ENCODE data around the gene SLC43A2. TPM values are rescaled to one million over a fixed set of nuclear protein-coding genes. Genes with fewer than 3 reads are reported as not detected.

SLC43A2 gene
- total RNA-seq, 2 donors from 2014 or later, result 0.52 to 1.6 TPM

GRCh38 chr17:1648173-1648962 lies 19.7 kb upstream of the SLC43A2 start:
- no peak overlapping the region for H3K27ac Mint-ChIP-seq
- H3K4me1 Mint-ChIP-seq, result peaks cover 8% of the 10 kb centered on the region
- no peak for ATAC-seq (replicated peaks)
- H3K4me3 Mint-ChIP-seq, result peak overlapping the region; percentile 52
- H3K9me3 Mint-ChIP-seq, result no peaks in the 10 kb centered on the region
- peaks cover 33% of the 10 kb centered on the region for H3K36me3 Mint-ChIP-seq (ENCODE audit: low read depth)
- no peaks in the 10 kb centered on the region for H3K27me3 Mint-ChIP-seq

GRCh38 chr17:1647802-1648171 lies 19.2 kb upstream of the SLC43A2 start:
- Mint-ChIP-seq H3K36me3 (ENCODE audit: low read depth) (peaks cover 27% of the 10 kb centered on the region), H3K4me3 (peak overlapping the region; percentile 52), H3K27ac (no peak overlapping the region), H3K27me3 (no peaks in the 10 kb centered on the region), H3K9me3 (no peaks in the 10 kb centered on the region), H3K4me1 (peaks cover 8% of the 10 kb centered on the region)
- ATAC-seq (replicated peaks), result no peak

- Mint-ChIP-seq H3K9me3 (no peaks in the 10 kb centered on the region), H3K27me3 (no peaks in the 10 kb centered on the region), H3K27ac (peak overlapping the region; percentile 30), H3K4me3 (peak overlapping the region; percentile 30), H3K4me1 (peaks cover 8% of the 10 kb centered on the region), H3K36me3 (ENCODE audit: low read depth) (peaks cover 13% of the 10 kb centered on the region)
- no peak for ATAC-seq (replicated peaks)
Measured at GRCh38 chr17:1646199-1646875, 17.7 kb upstream of the SLC43A2 start.

GRCh38 chr17:1645207-1646171 lies 16.9 kb upstream of the SLC43A2 start, which contains the start of gene SCARF1:
Gene SCARF1, minus strand, starts transcription at chr17:1645732. Its CDS starts 35 bp downstream, at chr17:1645697.
- Mint-ChIP-seq H3K4me3 (peak within 1 kb of the TSS; percentile 85), H3K36me3 (ENCODE audit: low read depth) (peaks cover 7% of the 10 kb centered on the region), H3K27ac (peak within 1 kb of the TSS; percentile 93), H3K27me3 (no peaks in the 10 kb centered on the region), H3K4me1 (peaks cover 8% of the 10 kb centered on the region), H3K9me3 (no peaks in the 10 kb centered on the region)
- no peak for ATAC-seq (replicated peaks)

GRCh38 chr17:1644493-1645206 lies 16.0 kb upstream of the SLC43A2 start:
- Mint-ChIP-seq H3K9me3 (no peaks in the 10 kb centered on the region), H3K27me3 (no peaks in the 10 kb centered on the region), H3K36me3 (ENCODE audit: low read depth) (peaks cover under 1% of the 10 kb centered on the region), H3K4me1 (peaks cover 8% of the 10 kb centered on the region), H3K27ac (peak overlapping the region; percentile 93), H3K4me3 (peak overlapping the region; percentile 85)
- ATAC-seq (replicated peaks), result peak; percentile 59

- H3K4me1 Mint-ChIP-seq, result peaks cover 8% of the 10 kb centered on the region
- H3K4me3 Mint-ChIP-seq, result peak overlapping the region; percentile 85
- ATAC-seq (replicated peaks), result peak; percentile 37
- H3K27ac Mint-ChIP-seq, result peak overlapping the region; percentile 93
- no peaks in the 10 kb centered on the region for H3K27me3 Mint-ChIP-seq
- no peaks in the 10 kb centered on the region for H3K9me3 Mint-ChIP-seq
- H3K36me3 Mint-ChIP-seq (ENCODE audit: low read depth), result no peaks in the 10 kb centered on the region
Measured at GRCh38 chr17:1643999-1644492, 15.4 kb upstream of the SLC43A2 start.

GRCh38 chr17:1643293-1643998 lies 14.8 kb upstream of the SLC43A2 start:
- peak; percentile 17 for ATAC-seq (replicated peaks)
- no peaks in the 10 kb centered on the region for H3K9me3 Mint-ChIP-seq
- H3K4me1 Mint-ChIP-seq, result peaks cover 8% of the 10 kb centered on the region
- H3K36me3 Mint-ChIP-seq (ENCODE audit: low read depth), result no peaks in the 10 kb centered on the region
- no peaks in the 10 kb centered on the region for H3K27me3 Mint-ChIP-seq
- H3K27ac Mint-ChIP-seq, result peak overlapping the region; percentile 93
- H3K4me3 Mint-ChIP-seq, result peak overlapping the region; percentile 85

DNA sequence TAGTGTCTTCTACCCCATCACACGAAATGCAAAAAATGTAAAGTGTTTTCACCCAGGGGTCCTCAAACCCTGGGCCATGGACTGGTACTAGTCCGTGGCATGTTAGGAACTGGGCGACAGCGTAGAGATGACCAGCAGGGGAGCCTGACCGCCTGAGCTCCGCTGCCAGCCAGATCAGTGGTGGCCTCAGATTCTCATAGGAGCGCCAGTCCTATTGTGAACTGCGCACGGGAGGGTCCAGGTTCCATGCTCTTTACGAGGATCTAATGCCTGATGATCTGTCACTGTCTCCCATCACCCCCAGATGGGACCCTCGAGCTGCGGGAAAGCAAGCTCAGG lies 12.4 kb upstream of the SLC43A2 start:
- Mint-ChIP-seq H3K27me3 (no peaks in the 10 kb centered on the region), H3K9me3 (no peaks in the 10 kb centered on the region), H3K4me1 (peaks cover 8% of the 10 kb centered on the region), H3K27ac (peak overlapping the region; percentile 10), H3K4me3 (no peak overlapping the region), H3K36me3 (ENCODE audit: low read depth) (no peaks in the 10 kb centered on the region)
- no peak for ATAC-seq (replicated peaks)

GRCh38 chr17:1640329-1641064 lies 11.9 kb upstream of the SLC43A2 start:
- Mint-ChIP-seq H3K27ac (peak overlapping the region; percentile 10), H3K9me3 (no peaks in the 10 kb centered on the region), H3K27me3 (no peaks in the 10 kb centered on the region), H3K4me1 (peaks cover 8% of the 10 kb centered on the region), H3K36me3 (ENCODE audit: low read depth) (no peaks in the 10 kb centered on the region), H3K4me3 (no peak overlapping the region)
- ATAC-seq (replicated peaks), result no peak

GRCh38 chr17:1639549-1640180 lies 11.0 kb upstream of the SLC43A2 start:
- Mint-ChIP-seq H3K27me3 (no peaks in the 10 kb centered on the region), H3K4me1 (peaks cover 8% of the 10 kb centered on the region), H3K9me3 (no peaks in the 10 kb centered on the region), H3K36me3 (ENCODE audit: low read depth) (no peaks in the 10 kb centered on the region), H3K4me3 (no peak overlapping the region), H3K27ac (no peak overlapping the region)
- no peak for ATAC-seq (replicated peaks)

DNA sequence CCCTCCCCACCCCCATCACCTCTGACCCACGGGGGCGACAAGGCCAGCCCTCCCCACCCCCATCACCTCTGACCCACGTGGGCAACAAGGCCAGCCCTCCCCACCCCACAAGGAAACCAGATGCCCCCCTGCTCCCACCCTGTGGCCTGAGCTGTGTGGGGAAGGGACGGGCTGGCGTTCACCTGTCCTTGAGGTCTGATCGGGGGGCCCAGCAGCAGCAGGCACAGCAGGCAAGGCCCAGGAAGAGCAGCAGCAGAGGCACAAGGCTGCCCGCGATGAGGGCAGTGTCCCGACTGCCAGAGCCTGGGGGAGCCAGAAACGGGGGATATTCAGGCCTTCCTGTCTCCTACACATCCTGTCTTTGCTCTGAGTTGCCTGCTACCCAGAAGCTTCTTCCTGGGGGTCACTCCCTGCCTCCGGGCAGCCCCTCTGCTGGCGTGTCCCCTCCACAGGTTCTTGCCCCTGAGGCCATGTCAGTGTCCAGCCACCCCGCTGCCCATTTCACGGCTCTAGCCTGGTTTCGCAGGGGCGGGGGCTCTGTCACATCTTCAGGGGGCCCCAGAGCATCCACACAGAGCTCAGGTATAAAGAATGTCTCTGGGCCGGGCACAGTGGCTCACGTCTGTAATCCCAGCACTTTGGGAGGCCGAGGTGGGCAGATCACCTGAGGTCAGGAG lies 10.1 kb upstream of the SLC43A2 start:
- no peak for ATAC-seq (replicated peaks)
- no peaks in the 10 kb centered on the region for H3K9me3 Mint-ChIP-seq

DNA sequence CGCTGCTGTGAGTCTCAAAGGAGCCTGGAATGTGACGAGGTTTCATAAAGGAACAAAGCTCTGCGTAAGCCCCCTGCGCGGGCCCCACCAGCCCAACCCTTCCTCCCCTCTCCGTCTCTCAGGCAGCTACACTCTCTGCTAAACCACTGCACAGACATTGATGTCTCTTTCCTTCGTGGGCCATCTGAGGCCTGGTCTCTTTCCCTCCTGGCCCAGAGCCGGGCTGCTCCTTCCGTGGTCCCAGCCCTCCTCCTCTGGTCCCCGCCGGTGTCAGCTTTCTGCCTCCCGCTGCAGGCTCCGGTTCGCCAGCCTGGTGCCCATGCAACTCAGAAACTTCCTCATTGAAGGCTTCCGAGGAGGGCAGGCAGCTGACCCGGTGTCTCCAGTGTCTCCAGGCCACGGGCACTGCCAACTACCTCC lies 9.5 kb upstream of the SLC43A2 start:
- no peak for ATAC-seq (replicated peaks)
- Mint-ChIP-seq H3K27me3 (no peaks in the 10 kb centered on the region), H3K27ac (no peak overlapping the region), H3K4me3 (no peak overlapping the region), H3K36me3 (ENCODE audit: low read depth) (no peaks in the 10 kb centered on the region), H3K9me3 (no peaks in the 10 kb centered on the region), H3K4me1 (no peaks in the 10 kb centered on the region)

More for the DNA sequence above, 10.1 kb upstream of the SLC43A2 start:
- Mint-ChIP-seq H3K4me1 (no peaks in the 10 kb centered on the region), H3K27me3 (no peaks in the 10 kb centered on the region), H3K36me3 (ENCODE audit: low read depth) (no peaks in the 10 kb centered on the region), H3K4me3 (no peak overlapping the region), H3K27ac (no peak overlapping the region)

Measured in activated T-helper 17 cell treated with anti-CD3 and anti-CD28 coated beads, Interleukin-2, amount 50 U/mL, for 72 hours (primary cell).